Right cardiac atrium (tissue), 5 donors: ENCODE measurements around the gene PHOSPHO1. TPM values are rescaled to one million over a fixed set of nuclear protein-coding genes. Genes with fewer than 3 reads are reported as not detected.

Source experiments
- ATAC-seq, 2 donors: fragments of 200-7000 bp; cut with Tn5 transposase; one replicate each; pipeline versions ENCODE4 v1.8.0 to v1.9.1; 2020; ENCODE audit warnings: moderate library complexity in 2 of 2, mild to moderate bottlenecking in 1 of 2
- DNase-seq, 3 donors: peaks; one replicate each; pipeline ENCODE4 v3.0.0-alpha.2; 2020
- H3K27ac ChIP-seq: one replicate; pipeline ENCODE4 v1.5.1; 2013; ENCODE audit warnings: mild to moderate bottlenecking, low read length, control low read depth, moderate library complexity
- H3K27me3 ChIP-seq: one replicate; pipeline ENCODE4 v1.6.1; 2013; ENCODE audit not compliant: control insufficient read depth, insufficient read depth
- H3K4me1 ChIP-seq: one replicate; pipeline ENCODE4 v1.6.1; 2013; ENCODE audit warnings: low read length; ENCODE audit not compliant: control insufficient read depth, insufficient read depth
- H3K4me3 ChIP-seq: one replicate; pipeline ENCODE4 v1.5.1; 2013; ENCODE audit warnings: low read length, control low read depth
- H3K9me3 ChIP-seq: one replicate; pipeline ENCODE4 v1.6.1; 2013; ENCODE audit warnings: low read length; ENCODE audit not compliant: control insufficient read depth
- WGBS: extraction: QIAGEN DNeasy Blood & Tissue Kit; methylation state at CpG from one replicate; pipeline ENCODE4 v1.1.7; 2013; 5-methylcytosine and 5-hydroxymethylcytosine counted together
- intact Hi-C, 4 donors: fragments of 100-400 bp; cut with DNase I; formaldehyde crosslinking; loops; one replicate each; pipeline versions ENCODE4 v1.11.0 to v1.14.0; 2022 to 2023
- polyA plus RNA-seq: library from polyadenylated mRNA; stranded (reverse); fragments of 200-250 nt; gene quantifications from one replicate; pipeline ENCODE4 v1.2.3, GENCODE V29; 2013
- total RNA-seq, 4 donors: library from RNA; stranded (reverse); fragmentation: NEBNext Ultra II Directional; extraction: Animal tissue kit (Norgen Biotek cat#: 25700); gene quantifications; one replicate each; pipeline ENCODE4 v1.2.1, GENCODE V29; 2021
- donor health status: healthy with polysubstance abuse.
- donor health status: DM: no; HTN: yes; CAD: no.
- donor health status: DM: no; HTN: no; CAD: no.
- donor health status: DM: no; HTN: yes; CAD: no; lungs with severe emphysema.
- donor health status: DM: yes; HTN: yes; CAD: no.

PHOSPHO1 gene
- total and polyA plus RNA-seq, 5 donors: 0.39 to 1.1 (median 0.74) TPM

DNA sequence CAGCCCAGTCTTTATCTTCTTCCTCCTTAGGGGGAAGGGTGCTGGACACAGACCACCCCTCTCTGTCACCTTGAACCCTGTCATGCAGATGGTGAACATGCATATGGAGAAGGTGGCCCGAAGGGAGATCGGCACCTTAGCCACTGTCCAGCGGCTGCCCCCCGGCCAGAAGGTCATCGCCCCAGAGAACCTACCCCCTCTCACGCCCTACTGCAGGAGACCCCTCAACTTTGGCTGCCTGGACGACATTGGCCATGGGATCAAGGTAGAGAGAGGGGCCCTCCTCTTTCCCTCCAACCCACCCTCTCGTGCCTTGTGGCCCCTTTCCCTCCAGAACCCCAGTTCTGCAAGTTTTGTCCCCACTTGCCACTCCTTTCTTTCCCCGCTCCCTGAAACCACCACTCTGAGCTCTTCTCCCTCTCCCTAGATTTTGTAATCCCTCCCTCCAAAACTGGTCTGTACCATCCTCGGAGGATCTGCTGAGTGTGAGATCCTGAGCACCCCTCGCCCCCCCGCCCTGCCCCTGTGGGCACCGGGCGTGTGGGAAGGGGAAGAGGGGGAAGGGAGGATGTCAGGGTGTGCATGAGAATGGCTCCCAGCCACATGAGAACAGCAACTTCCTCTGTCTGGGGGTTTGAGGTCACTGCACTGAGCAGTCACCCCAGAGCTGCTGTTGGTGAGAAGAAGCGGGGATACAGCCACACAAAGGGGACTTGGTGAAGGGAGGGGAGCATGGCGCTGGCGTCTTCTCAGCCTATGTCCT lies 12.8 kb downstream of the PHOSPHO1 start:
- no peaks in the 10 kb centered on the region for H3K27me3 ChIP-seq
- WGBS: 64% methylated on average over 17 of the region's 17 CpGs

DNA sequence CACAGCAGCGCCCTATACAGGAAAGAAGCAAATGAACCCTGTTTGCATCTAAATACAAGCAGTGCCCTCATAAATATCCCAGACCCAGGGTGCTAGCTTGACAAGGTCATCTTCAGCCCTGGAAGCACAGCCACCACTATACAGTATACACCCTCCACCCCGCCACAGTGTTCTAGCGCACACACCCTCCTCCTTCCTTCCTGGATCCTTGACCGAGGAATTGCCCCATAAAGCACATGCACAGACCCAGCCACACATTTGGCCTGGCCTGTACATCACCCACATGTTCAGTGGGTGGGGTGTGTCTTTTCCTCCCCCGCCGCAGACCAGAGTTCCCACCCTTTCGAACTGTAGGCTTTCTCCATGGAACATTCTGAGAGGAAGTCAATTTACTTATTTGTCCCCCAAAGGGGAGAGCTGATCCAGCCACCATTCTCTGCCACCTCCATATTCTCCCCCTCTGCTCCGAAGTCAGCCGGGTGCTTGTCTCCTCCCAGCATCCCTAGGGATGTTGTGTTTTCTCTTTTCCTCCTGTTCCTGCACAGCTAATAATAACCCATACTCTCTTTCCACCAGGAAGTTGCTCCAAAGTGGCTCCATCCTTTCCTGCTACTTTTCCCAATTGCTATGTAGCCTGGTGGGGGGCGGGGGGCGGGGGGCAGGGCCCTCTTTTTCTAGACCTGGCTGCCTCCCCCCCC lies 13.5 kb downstream of the PHOSPHO1 start:
- H3K27ac ChIP-seq: no peak overlapping the region
- WGBS: 47% methylated on average over 11 of the region's 11 CpGs
- peak; percentile 64 to 78 (median 77) for DNase-seq
- H3K27me3 ChIP-seq: no peaks in the 10 kb centered on the region
- intact Hi-C loops: no loop called here
- H3K4me1 ChIP-seq: peaks cover 5% of the 10 kb centered on the region
- no peaks in the 10 kb centered on the region for H3K9me3 ChIP-seq
- no peak overlapping the region for H3K4me3 ChIP-seq
- peak; percentile 85 to 94 for ATAC-seq

More for the DNA sequence above, 12.8 kb downstream of the PHOSPHO1 start:
- H3K4me3 ChIP-seq: no peak overlapping the region
- ATAC-seq: peak; percentile 43 to 60
- peak; percentile 56 to 86 (median 84) for DNase-seq
- H3K27ac ChIP-seq: peak overlapping the region; percentile 9
- peaks cover 5% of the 10 kb centered on the region for H3K4me1 ChIP-seq
- intact Hi-C loops: no loop called here
- no peaks in the 10 kb centered on the region for H3K9me3 ChIP-seq

DNA sequence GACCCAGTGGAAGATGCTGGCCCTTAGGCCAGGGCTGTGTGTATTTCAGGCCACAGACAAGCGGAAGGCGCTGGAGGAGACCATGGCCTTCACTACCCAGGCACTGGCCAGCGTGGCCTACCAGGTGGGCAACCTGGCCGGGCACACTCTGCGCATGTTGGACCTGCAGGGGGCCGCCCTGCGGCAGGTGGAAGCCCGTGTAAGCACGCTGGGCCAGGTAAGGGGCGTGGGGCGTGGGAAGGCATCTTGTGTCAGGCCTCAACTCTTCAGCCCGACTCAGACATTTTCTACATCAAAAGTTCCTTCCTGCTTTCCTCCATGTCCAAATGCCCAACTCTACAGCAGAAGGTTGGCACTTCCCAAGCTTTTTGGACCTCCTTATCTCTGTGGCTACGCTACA lies 14.1 kb downstream of the PHOSPHO1 start:
- no peak for ATAC-seq
- intact Hi-C loops: no loop called here
- peaks cover 5% of the 10 kb centered on the region for H3K4me1 ChIP-seq
- no peak for DNase-seq
- H3K27me3 ChIP-seq: no peaks in the 10 kb centered on the region
- no peaks in the 10 kb centered on the region for H3K9me3 ChIP-seq
- H3K4me3 ChIP-seq: no peak overlapping the region
- H3K27ac ChIP-seq: peak overlapping the region; percentile 50
- 85% methylated on average over 13 of the region's 13 CpGs for WGBS

DNA sequence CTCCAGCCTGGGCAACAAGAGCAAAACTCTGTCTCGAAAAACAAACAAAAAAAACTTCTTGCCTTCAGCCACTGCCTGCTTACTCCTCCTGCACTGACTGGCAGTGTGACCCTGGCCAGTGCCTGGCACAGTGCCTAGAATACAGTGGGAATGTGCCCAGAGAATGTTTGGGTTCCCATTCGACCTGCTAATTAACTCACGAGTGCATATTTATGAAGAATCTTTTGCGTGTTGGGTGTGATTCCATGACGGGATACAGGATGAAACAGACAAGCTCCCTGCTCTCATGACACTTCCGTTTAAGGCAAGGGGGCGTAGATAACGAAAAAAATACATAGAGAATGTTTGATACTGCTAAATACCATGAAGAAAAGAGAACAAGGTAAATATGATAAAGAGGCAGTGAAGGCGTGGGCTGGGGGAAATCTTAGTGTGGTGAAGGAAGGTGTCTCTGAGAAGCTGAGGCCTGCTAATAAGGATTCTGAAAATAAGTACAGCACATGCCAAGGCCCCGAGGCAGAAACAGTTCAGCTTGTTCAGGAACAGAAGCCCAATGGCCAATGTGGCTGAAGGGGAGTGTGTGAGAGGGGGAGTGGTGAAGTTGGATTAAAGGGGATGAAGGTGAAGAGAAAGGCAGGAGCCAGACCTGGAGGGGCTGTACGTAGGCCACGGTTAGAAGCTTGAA lies 15.8 kb downstream of the PHOSPHO1 start:
- 50% methylated on average over 12 of the region's 12 CpGs for WGBS

DNA sequence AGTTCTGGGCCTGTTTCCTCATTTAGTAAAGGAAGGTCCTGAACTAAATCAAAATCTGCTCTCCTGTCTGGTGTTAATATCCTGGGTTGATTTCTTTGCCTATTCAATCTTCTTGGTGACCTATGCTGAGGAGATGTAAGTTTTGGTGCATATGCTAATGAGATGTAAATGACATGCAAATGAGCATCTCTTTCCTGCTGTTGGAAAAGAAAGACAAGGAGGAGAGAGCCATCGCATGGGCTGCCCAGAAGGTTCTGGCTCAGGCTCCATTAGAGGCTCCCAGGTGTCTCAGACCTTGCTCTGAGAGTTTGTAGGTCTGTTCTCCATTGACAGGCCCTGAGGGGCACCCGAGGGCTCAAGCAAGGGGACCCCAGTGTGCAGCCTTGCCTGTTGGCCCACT lies 16.7 kb downstream of the PHOSPHO1 start:
- Histone ChIP-seq H3K9me3 (no peaks in the 10 kb centered on the region), H3K27ac (no peak overlapping the region), H3K4me3 (no peak overlapping the region), H3K27me3 (no peaks in the 10 kb centered on the region), H3K4me1 (peaks cover 6% of the 10 kb centered on the region)
- DNase-seq (no peak), ATAC-seq (no peak)
- intact Hi-C loops: no loop called here
- 79% methylated on average over 2 of the region's 2 CpGs for WGBS

More for the DNA sequence above, 15.8 kb downstream of the PHOSPHO1 start:
- Histone ChIP-seq H3K4me1 (peaks cover 5% of the 10 kb centered on the region), H3K27ac (no peak overlapping the region), H3K27me3 (no peaks in the 10 kb centered on the region), H3K9me3 (no peaks in the 10 kb centered on the region), H3K4me3 (no peak overlapping the region)
- peak in 1 of 3 donors; percentile 74 for DNase-seq
- no peak for ATAC-seq
- intact Hi-C loops: no loop called here

DNA sequence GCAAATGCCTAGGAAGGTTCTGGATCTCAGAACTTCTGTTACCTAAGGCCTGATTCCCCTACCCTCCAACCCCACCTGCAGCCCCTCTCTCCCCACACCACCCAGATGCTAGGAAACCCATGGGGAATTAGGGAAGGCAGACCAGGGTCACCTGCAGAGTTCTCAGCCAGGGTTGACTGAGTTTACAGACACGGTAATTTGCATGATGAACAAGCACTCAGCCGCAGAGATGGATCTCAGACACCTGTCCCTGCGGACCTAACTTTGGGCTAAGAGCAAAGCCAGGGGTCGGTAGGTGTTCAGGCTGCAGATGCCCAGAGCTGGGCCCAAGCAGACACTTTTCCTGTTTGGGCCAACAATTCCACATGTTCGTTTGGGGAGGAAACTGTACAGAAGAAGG lies 17.2 kb downstream of the PHOSPHO1 start:
- Histone ChIP-seq H3K27ac (peak overlapping the region; percentile 5), H3K4me1 (peaks cover 6% of the 10 kb centered on the region), H3K27me3 (no peaks in the 10 kb centered on the region), H3K4me3 (no peak overlapping the region), H3K9me3 (no peaks in the 10 kb centered on the region)
- DNase-seq: no peak
- intact Hi-C loops: no loop called here
- ATAC-seq: no peak
- WGBS: 70% methylated on average over 5 of the region's 5 CpGs

DNA sequence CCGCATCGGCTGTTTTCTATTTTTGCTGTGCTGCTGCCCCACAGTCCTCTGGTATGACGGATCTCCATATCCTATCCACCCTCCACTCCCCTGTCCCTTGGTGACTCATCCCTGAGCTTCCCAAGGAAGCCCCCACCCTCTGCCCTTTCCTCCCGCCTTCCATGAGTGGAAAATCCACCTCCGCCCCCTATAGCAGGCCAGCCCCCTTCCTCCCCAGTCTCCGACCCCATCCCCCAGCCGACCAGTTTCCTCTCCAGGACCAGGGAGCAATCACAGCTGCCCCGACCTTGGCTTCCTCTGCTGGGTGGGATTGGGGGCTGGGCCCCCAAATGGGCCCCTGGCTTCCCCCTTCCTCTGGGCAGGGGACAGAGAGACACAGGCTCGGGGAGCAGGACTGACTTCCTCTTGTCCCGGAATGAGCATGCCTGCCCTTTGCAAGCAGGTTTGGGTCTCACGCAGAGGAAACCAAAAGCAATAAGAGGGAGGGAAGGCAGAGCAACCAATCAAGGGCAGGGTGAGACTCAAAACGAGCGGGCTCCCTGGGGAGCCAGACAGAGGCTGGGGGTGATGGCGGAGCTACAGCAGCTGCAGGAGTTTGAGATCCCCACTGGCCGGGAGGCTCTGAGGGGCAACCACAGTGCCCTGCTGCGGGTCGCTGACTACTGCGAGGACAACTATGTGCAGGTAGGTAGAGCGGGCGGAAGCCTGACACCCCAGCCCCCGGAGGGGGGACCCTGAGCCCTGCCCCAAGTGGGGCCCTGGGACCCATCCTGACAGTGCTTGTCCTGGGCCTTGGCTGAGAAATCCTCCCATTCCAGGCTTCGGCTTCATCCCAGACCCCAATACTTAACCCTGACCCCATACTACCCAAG lies 20.2 kb downstream of the PHOSPHO1 start, which contains the start of the genes ABI3 and GNGT2:
ABI3 (plus strand) TSS at position 550 of the 872 bp plus-strand sequence; CDS start at position 568, 18 bp downstream.
GNGT2 (minus strand) TSS at position 417 of the 872 bp plus-strand sequence. CDS start 3,152 bp downstream, outside the sequence.
- H3K27ac ChIP-seq: peak within 1 kb of the TSS; percentile 60
- WGBS: 25% methylated on average over 22 of the region's 22 CpGs
- peak within 1 kb of the TSS; percentile 59 for H3K4me3 ChIP-seq
- no peaks in the 10 kb centered on the region for H3K27me3 ChIP-seq
- H3K9me3 ChIP-seq: no peaks in the 10 kb centered on the region
- ATAC-seq (peak; percentile 84 to 96), DNase-seq (peak; percentile 73 to 80 (median 78))
- peaks cover 4% of the 10 kb centered on the region for H3K4me1 ChIP-seq
- intact Hi-C loops: no loop called here

DNA sequence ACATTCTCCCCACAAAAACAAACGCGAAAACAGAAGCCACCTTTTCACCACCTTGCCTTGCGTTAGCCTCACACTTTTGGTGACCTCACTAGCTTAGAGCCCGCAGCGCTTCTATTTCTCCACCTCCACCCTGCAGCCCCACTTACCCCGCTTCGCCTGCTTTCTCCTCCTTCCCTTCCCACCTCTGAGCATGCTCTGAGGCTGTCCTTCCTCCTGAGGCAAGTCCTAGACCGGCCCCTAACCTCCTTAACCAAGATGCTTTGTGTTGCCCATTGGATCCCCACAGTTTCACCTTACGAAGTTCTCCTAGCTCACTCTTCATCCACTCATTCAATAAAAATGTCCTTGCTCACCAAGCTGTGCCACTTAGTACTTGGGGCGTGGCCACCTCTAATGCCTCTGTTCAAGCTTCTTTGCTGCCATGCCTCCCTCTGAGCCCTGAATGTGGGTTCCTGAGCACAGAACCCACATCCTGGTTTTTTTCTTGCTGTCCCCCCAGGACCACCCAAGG lies 21.5 kb downstream of the PHOSPHO1 start:
- WGBS: 90% methylated on average over 10 of the region's 10 CpGs
- Histone ChIP-seq H3K27me3 (no peaks in the 10 kb centered on the region), H3K4me3 (no peak overlapping the region), H3K27ac (no peak overlapping the region), H3K4me1 (peaks cover 4% of the 10 kb centered on the region), H3K9me3 (no peaks in the 10 kb centered on the region)
- intact Hi-C loops: no loop called here
- no peak for DNase-seq
- ATAC-seq: no peak

DNA sequence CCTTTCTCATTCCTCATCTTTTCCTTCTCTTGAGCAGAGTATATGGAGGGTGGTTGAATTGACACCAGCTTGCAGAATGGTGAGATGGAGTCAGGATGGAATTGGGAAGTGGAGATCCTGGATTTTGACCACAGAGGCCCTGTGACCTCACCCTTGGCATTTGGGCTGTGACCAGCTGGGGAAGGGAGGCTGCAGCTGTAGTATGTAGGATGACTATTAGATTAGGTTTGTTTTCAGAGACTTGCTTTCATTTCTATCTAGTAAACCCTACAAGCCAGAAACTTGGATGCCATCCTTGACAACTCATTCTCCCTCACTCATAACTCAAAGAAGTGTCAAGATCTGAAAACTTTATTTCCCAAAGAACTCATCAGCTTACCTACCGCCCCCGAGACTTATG lies 26.1 kb downstream of the PHOSPHO1 start:
- Histone ChIP-seq H3K27ac (no peak overlapping the region), H3K4me3 (no peak overlapping the region), H3K4me1 (peaks cover 2% of the 10 kb centered on the region), H3K9me3 (no peaks in the 10 kb centered on the region), H3K27me3 (no peaks in the 10 kb centered on the region)
- no peak for ATAC-seq
- intact Hi-C loops: no loop called here
- 94% methylated on average over 2 of the region's 2 CpGs for WGBS
- no peak for DNase-seq

DNA sequence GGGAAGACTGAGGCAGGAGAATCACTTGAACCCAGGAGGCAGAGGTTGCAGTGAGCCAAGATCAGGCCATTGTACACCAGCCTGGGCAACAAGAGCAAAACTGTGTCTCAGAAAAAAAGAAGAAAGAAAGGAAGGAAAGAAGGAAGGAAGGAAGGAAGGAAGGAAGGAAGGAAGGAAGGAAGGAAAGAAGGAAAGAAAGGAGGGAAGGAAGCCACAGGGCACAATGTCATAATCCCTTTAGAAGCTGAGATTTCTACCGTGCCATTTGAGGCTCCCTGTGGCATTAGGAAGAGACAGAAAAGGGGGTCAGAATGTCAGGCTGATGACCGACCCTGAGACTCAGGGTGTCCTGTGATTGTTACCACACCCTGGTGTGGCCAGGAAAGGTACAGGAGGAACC lies 26.8 kb downstream of the PHOSPHO1 start:
- intact Hi-C loops: no loop called here
- DNase-seq: no peak
- WGBS: 64% methylated on average over 2 of the region's 2 CpGs
- Histone ChIP-seq H3K27ac (no peak overlapping the region), H3K4me3 (no peak overlapping the region), H3K9me3 (no peaks in the 10 kb centered on the region), H3K4me1 (no peaks in the 10 kb centered on the region), H3K27me3 (no peaks in the 10 kb centered on the region)
- no peak for ATAC-seq
